Neural progenitor cell (in vitro differentiated cells): ENCODE results near the gene NTN4. TPM values are rescaled to one million over a fixed set of nuclear protein-coding genes. Genes with fewer than 3 reads are reported as not detected.
"Not testable (repeated sequence)": the region's sequence is repeated elsewhere in the genome, so short reads cannot be mapped to it uniquely, and the experiment has no call there.

Experiments used
- DNase-seq: peaks from one replicate; pipeline ENCODE4 v3.0.0-alpha.2; 2016; ENCODE audit warnings: low spot score
- H2AFZ ChIP-seq: fragments of 200-600 bp; sonication (generic); replicated peaks from 2 replicates; pipeline ENCODE4 v1.6.1; 2016; ENCODE audit warnings: antibody characterized with exemption
- H3F3A ChIP-seq: fragments of 200-600 bp; sonication (generic); 2 replicates; pipeline ENCODE4 v1.6.1; 2016; ENCODE audit warnings: antibody characterized with exemption, low read depth
- H3K27ac ChIP-seq: fragments of 200-600 bp; sonication (generic); 2 replicates; pipeline ENCODE4 v1.5.1; 2016; ENCODE audit warnings: mild to moderate bottlenecking
- H3K27me3 ChIP-seq: fragments of 200-600 bp; sonication (generic); 2 replicates; pipeline ENCODE4 v1.6.1; 2016; ENCODE audit warnings: mild to moderate bottlenecking, moderate library complexity
- H3K36me3 ChIP-seq: fragments of 200-600 bp; sonication (generic); 2 replicates; pipeline ENCODE4 v1.5.1; 2016
- H3K4me1 ChIP-seq: fragments of 200-600 bp; sonication (generic); 2 replicates; pipeline ENCODE4 v1.6.1; 2016; ENCODE audit warnings: mixed run types
- H3K4me2 ChIP-seq: fragments of 200-600 bp; sonication (generic); 2 replicates; pipeline ENCODE4 v1.6.1; 2016
- H3K4me3 ChIP-seq: fragments of 200-600 bp; sonication (generic); 2 replicates; pipeline ENCODE4 v1.5.1; 2016
- H3K79me2 ChIP-seq: fragments of 200-600 bp; sonication (generic); 2 replicates; pipeline ENCODE4 v1.6.1; 2016; ENCODE audit warnings: low read depth
- H3K9ac ChIP-seq: fragments of 200-600 bp; sonication (generic); 2 replicates; pipeline ENCODE4 v1.6.1; 2016
- H3K9me3 ChIP-seq: fragments of 200-600 bp; sonication (generic); 2 replicates; pipeline ENCODE4 v1.5.1; 2016; ENCODE audit warnings: low read depth
- H4K20me1 ChIP-seq: fragments of 200-600 bp; sonication (generic); 2 replicates; pipeline ENCODE4 v1.6.1; 2016; ENCODE audit warnings: low read depth
- H3K27ac Mint-ChIP-seq: 3 replicates; pipeline ENCODE4 v1.8.0; 2021; ENCODE audit warnings: mixed read lengths
- H3K27me3 Mint-ChIP-seq: 2 replicates; pipeline ENCODE4 v1.8.0; 2022; ENCODE audit warnings: low read depth, mild to moderate bottlenecking, inconsistent platforms, moderate library complexity, mixed read lengths; ENCODE audit not compliant: insufficient read depth
- H3K36me3 Mint-ChIP-seq: 3 replicates; pipeline ENCODE4 v1.8.0; 2021; ENCODE audit warnings: mixed read lengths
- H3K4me1 Mint-ChIP-seq: 3 replicates; pipeline ENCODE4 v1.8.0; 2021; ENCODE audit warnings: mixed read lengths
- H3K4me3 Mint-ChIP-seq: 3 replicates; pipeline ENCODE4 v1.8.0; 2021; ENCODE audit warnings: mild to moderate bottlenecking, moderate library complexity, mixed read lengths
- H3K9me3 Mint-ChIP-seq: 3 replicates; pipeline ENCODE4 v1.8.0; 2020; ENCODE audit warnings: mixed read lengths
- CTCF ChIP-seq: fragments of 200-600 bp; sonication (generic); IDR thresholded peaks from 2 replicates; pipeline ENCODE4 v1.5.1; 2017; ENCODE audit warnings: antibody characterized with exemption, mild to moderate bottlenecking
- EZH2 ChIP-seq: fragments of 200-600 bp; sonication (generic); IDR thresholded peaks from 2 replicates; pipeline ENCODE4 v1.6.1; 2017; ENCODE audit warnings: antibody characterized with exemption, mild to moderate bottlenecking, moderate library complexity
- EZH2phosphoT487 ChIP-seq: fragments of 200-600 bp; sonication (generic); IDR thresholded peaks from 2 replicates; pipeline ENCODE4 v1.6.1; 2017; ENCODE audit warnings: antibody characterized with exemption
- total RNA-seq: library from RNA; depleted of rRNA; stranded (reverse); fragments of >200 nt; gene quantifications from 2 replicates; pipeline ENCODE4 v1.2.3, GENCODE V29; 2015; ENCODE audit warnings: low replicate concordance

The NTN4 gene
- total RNA-seq, 1 donor from 2014 or later = 2.3 TPM

- no peak for DNase-seq
- no peaks in the 10 kb centered on the region for H3K36me3 ChIP-seq
- Mint-ChIP-seq H3K4me1 (no peaks in the 10 kb centered on the region), H3K27me3 (peaks cover 2% of the 10 kb centered on the region), H3K27ac (no peak overlapping the region), H3K9me3 (peaks cover 8% of the 10 kb centered on the region), H3K4me3 (no peak overlapping the region), H3K36me3 (no peaks in the 10 kb centered on the region)
- no peaks in the 10 kb centered on the region for H3K4me1 ChIP-seq
- no peaks in the 10 kb centered on the region for H3F3A ChIP-seq
- no peak overlapping the region for H3K27ac ChIP-seq
- H3K9me3 ChIP-seq = no peaks in the 10 kb centered on the region
- H3K4me3 ChIP-seq = no peak overlapping the region
- no peaks in the 10 kb centered on the region for H3K79me2 ChIP-seq
- TF ChIP-seq EZH2 = no peak
- no peak overlapping the region for H3K4me2 ChIP-seq
- no peak overlapping the region for H2AFZ ChIP-seq
- H3K27me3 ChIP-seq = no peaks in the 10 kb centered on the region
- H4K20me1 ChIP-seq = no peaks in the 10 kb centered on the region
- H3K9ac ChIP-seq = no peak overlapping the region
Measured at GRCh38 chr12:95755261-95755865, 35.2 kb downstream of the NTN4 start.

DNA sequence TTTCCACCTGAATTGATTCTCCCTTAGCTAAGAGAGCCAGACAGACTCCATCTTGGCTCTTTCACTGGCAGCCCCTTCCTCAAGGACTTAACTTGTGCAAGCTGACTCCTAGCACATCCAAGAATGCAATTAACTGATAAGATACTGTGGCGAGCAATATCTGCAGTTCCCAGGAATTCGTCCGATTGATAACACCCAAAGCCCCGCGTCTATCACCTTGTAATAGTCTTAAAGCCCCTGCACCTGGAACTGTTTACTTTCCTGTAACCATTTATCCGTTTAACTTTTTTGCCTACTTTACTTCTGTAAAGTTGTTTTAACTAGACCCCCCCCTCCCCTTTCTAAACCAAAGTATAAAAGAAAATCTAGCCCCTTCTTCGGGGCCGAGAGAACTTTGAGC, 44.5 kb downstream of the NTN4 start:
- H3K4me3 ChIP-seq, H3K27ac Mint-ChIP-seq, H3K36me3 Mint-ChIP-seq, DNase-seq, H3K27me3 ChIP-seq, H3K4me2 ChIP-seq, H4K20me1 ChIP-seq, H3K27me3 Mint-ChIP-seq, H3K27ac ChIP-seq, H3K4me1 Mint-ChIP-seq, H3K36me3 ChIP-seq, H3K79me2 ChIP-seq, H3K4me1 ChIP-seq, H3K4me3 Mint-ChIP-seq, H3K9ac ChIP-seq, H3F3A ChIP-seq, H2AFZ ChIP-seq, H3K9me3 ChIP-seq: not testable (repeated sequence)
- peaks cover 11% of the 10 kb centered on the region for H3K9me3 Mint-ChIP-seq

DNA sequence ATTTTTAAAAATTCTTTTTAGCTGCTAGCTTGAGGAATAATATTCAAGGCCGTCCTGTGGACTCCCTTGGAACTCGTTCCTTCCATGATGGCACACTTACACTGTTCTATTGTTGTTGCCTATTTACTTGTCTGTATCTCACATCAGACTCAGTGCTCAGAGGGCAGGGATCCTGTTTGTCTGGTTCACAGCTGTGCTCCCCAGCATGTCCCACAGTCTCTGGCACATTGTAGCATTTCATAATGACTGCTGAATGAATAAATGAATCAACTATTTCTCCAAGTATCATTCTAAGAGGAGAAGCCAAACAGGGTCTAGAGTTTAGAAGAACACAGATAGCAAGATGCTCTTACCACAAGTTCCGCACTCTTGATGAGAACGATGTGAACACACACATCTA, 48.0 kb downstream of the NTN4 start:
- Histone ChIP-seq H3K27ac (no peak overlapping the region), H3K4me3 (no peak overlapping the region), H3K4me1 (no peaks in the 10 kb centered on the region), H3K4me2 (no peak overlapping the region), H3K36me3 (no peaks in the 10 kb centered on the region), H4K20me1 (no peaks in the 10 kb centered on the region), H3K79me2 (no peaks in the 10 kb centered on the region), H2AFZ (no peak overlapping the region), H3K9ac (no peak overlapping the region), H3K27me3 (no peaks in the 10 kb centered on the region), H3F3A (no peaks in the 10 kb centered on the region), H3K9me3 (peaks cover 4% of the 10 kb centered on the region)
- Mint-ChIP-seq H3K9me3 (peaks cover 11% of the 10 kb centered on the region), H3K4me3 (no peak overlapping the region), H3K36me3 (peaks cover 7% of the 10 kb centered on the region), H3K27me3 (peaks cover 3% of the 10 kb centered on the region), H3K4me1 (no peaks in the 10 kb centered on the region), H3K27ac (no peak overlapping the region)
- TF ChIP-seq EZH2phosphoT487 (no peak), CTCF (no peak), EZH2 (no peak)
- DNase-seq = no peak

- Histone ChIP-seq H3K9me3 (peaks cover 4% of the 10 kb centered on the region), H3K79me2 (no peaks in the 10 kb centered on the region), H3K27me3 (no peaks in the 10 kb centered on the region), H3K4me2 (no peak overlapping the region), H4K20me1 (no peaks in the 10 kb centered on the region), H3K4me1 (no peaks in the 10 kb centered on the region), H3F3A (no peaks in the 10 kb centered on the region), H3K4me3 (no peak overlapping the region), H2AFZ (no peak overlapping the region), H3K36me3 (no peaks in the 10 kb centered on the region), H3K27ac (no peak overlapping the region), H3K9ac (no peak overlapping the region)
- DNase-seq = no peak
- H3K27me3 Mint-ChIP-seq = peaks cover 3% of the 10 kb centered on the region
- H3K27ac Mint-ChIP-seq = no peak overlapping the region
- no peak for TF ChIP-seq EZH2
- no peak for TF ChIP-seq EZH2phosphoT487
- TF ChIP-seq CTCF = no peak
- H3K36me3 Mint-ChIP-seq = peaks cover 7% of the 10 kb centered on the region
- H3K4me3 Mint-ChIP-seq = no peak overlapping the region
- H3K9me3 Mint-ChIP-seq = peaks cover 9% of the 10 kb centered on the region
- no peaks in the 10 kb centered on the region for H3K4me1 Mint-ChIP-seq
Measured at GRCh38 chr12:95741635-95742034, 48.9 kb downstream of the NTN4 start.
